Omental fat pad (tissue), 4 donors: ENCODE data around the gene DNM3. TPM values are rescaled to one million over a fixed set of nuclear protein-coding genes. Genes with fewer than 3 reads are reported as not detected.

Experiments used
- ATAC-seq: fragments of 150-250 bp; one replicate; pipeline ENCODE4 v1.9.1; 2016; ENCODE audit warnings: mild to moderate bottlenecking, moderate library complexity; ENCODE audit not compliant: low FRiP score
- DNase-seq: peaks from one replicate; pipeline ENCODE4 v3.0.0-alpha.2; 2019; ENCODE audit warnings: low spot score
- CTCF ChIP-seq, 3 donors: fragments of 450-650 bp; IDR thresholded peaks; one replicate each; pipeline ENCODE4 v1.5.1; 2016 to 2017; ENCODE audit warnings: antibody characterized with exemption in 3 of 3, mild to moderate bottlenecking in 3 of 3, moderate library complexity in 2 of 3
- total RNA-seq, 4 donors: library from RNA; depleted of rRNA; stranded (reverse); fragments of >200 nt; gene quantifications; one replicate each; pipeline ENCODE4 v1.1.0, GENCODE V29; 2016

Gene DNM3
- total RNA-seq, 4 donors from 2014 or later = 2.9 to 15.8 (median 5.5) TPM

GRCh38 chr1:172135978-172136610 is 294.8 kb downstream of the DNM3 start:
- no peak for TF ChIP-seq CTCF (IDR thresholded peaks at IDR 0.05)
- ATAC-seq = no peak
- DNase-seq = no peak

GRCh38 chr1:172136925-172137324 is 295.6 kb downstream of the DNM3 start:
- ATAC-seq = no peak
- no peak for TF ChIP-seq CTCF (IDR thresholded peaks at IDR 0.05)
- no peak for DNase-seq

GRCh38 chr1:172137703-172138454 is 296.6 kb downstream of the DNM3 start:
- DNase-seq (no peak), ATAC-seq (no peak)
- no peak for TF ChIP-seq CTCF (IDR thresholded peaks at IDR 0.05)

- ATAC-seq = no peak
- no peak for TF ChIP-seq CTCF (IDR thresholded peaks at IDR 0.05)
- DNase-seq = no peak
Measured at GRCh38 chr1:172138634-172139033, 297.3 kb downstream of the DNM3 start.

GRCh38 chr1:172139196-172139595 is 297.9 kb downstream of the DNM3 start:
- ATAC-seq = no peak
- DNase-seq = no peak
- no peak for TF ChIP-seq CTCF (IDR thresholded peaks at IDR 0.05)

GRCh38 chr1:172140072-172140471 is 298.8 kb downstream of the DNM3 start:
- no peak for DNase-seq
- ATAC-seq = no peak
- TF ChIP-seq CTCF (IDR thresholded peaks at IDR 0.05) = no peak

- no peak for TF ChIP-seq CTCF (IDR thresholded peaks at IDR 0.05)
- no peak for ATAC-seq
- no peak for DNase-seq
Measured at GRCh38 chr1:172140591-172140990, 299.3 kb downstream of the DNM3 start.
